Ishikawa (cell line): ENCODE results near the gene RHOBTB3.
A peak's percentile ranks its signal among the peaks of the same experiment; 100 is the strongest.

Experiments
- CEBPB ChIP-seq: IDR thresholded peaks from 2 replicates; pipeline ENCODE4 v1.6.1; 2012
- CREB1 ChIP-seq: IDR thresholded peaks from 2 replicates; pipeline ENCODE4 v1.6.1; 2012; ENCODE audit warnings: low read depth
- EP300 ChIP-seq: IDR thresholded peaks from 2 replicates; pipeline ENCODE4 v1.6.1; 2012; ENCODE audit warnings: borderline replicate concordance
- FOXM1 ChIP-seq: IDR thresholded peaks from 2 replicates; pipeline ENCODE4 v1.6.1; 2012; ENCODE audit warnings: low read depth, borderline replicate concordance
- MAX ChIP-seq: IDR thresholded peaks from 2 replicates; pipeline ENCODE4 v1.6.1; 2012
- NFIC ChIP-seq: IDR thresholded peaks from 2 replicates; pipeline ENCODE4 v1.6.1; 2012
- RAD21 ChIP-seq: IDR thresholded peaks from 2 replicates; pipeline ENCODE4 v1.6.1; 2012; ENCODE audit warnings: low read depth
- TEAD4 ChIP-seq: IDR thresholded peaks from 2 replicates; pipeline ENCODE4 v1.6.1; 2012
- YY1 ChIP-seq: IDR thresholded peaks from 2 replicates; pipeline ENCODE4 v1.6.1; 2012; ENCODE audit warnings: low read depth
- ZBTB7A ChIP-seq: IDR thresholded peaks from 2 replicates; pipeline ENCODE4 v1.6.1; 2012; ENCODE audit warnings: low read depth

GRCh38 chr5:95760273-95761191, 29.4 kb downstream of the RHOBTB3 start:
- TF ChIP-seq NFIC = no peak
- TF ChIP-seq CREB1 = no peak
- no peak for TF ChIP-seq EP300
- peak; percentile 48; the same call in 1 of the 2 replicates for TF ChIP-seq TEAD4
- TF ChIP-seq MAX = no peak
- TF ChIP-seq RAD21 = no peak
- TF ChIP-seq CEBPB = no peak
- no peak for TF ChIP-seq ZBTB7A
- TF ChIP-seq YY1 = no peak
- TF ChIP-seq FOXM1 = no peak
